ENCODE results near the gene DDIAS. TPM values are rescaled to one million over a fixed set of nuclear protein-coding genes. Genes with fewer than 3 reads are reported as not detected.
"Not testable (repeated sequence)": the region's sequence is repeated elsewhere in the genome, so short reads cannot be mapped to it uniquely, and the experiment has no call there.

DDIAS gene
- total RNA-seq, 2 donors from 2014 or later, result 6.1 to 17.3 TPM

- Mint-ChIP-seq H3K4me3 (peak overlapping the region; percentile 92), H3K9me3 (no peaks in the 10 kb centered on the region), H3K27ac (peak overlapping the region; percentile 92), H3K36me3 (ENCODE audit: low read depth) (peaks cover 11% of the 10 kb centered on the region), H3K4me1 (peaks cover 31% of the 10 kb centered on the region), H3K27me3 (no peaks in the 10 kb centered on the region)
- no peak for ATAC-seq (replicated peaks)
Observed at GRCh38 chr11:82899957-82900276, 1.6 kb upstream of the DDIAS start.

DNA sequence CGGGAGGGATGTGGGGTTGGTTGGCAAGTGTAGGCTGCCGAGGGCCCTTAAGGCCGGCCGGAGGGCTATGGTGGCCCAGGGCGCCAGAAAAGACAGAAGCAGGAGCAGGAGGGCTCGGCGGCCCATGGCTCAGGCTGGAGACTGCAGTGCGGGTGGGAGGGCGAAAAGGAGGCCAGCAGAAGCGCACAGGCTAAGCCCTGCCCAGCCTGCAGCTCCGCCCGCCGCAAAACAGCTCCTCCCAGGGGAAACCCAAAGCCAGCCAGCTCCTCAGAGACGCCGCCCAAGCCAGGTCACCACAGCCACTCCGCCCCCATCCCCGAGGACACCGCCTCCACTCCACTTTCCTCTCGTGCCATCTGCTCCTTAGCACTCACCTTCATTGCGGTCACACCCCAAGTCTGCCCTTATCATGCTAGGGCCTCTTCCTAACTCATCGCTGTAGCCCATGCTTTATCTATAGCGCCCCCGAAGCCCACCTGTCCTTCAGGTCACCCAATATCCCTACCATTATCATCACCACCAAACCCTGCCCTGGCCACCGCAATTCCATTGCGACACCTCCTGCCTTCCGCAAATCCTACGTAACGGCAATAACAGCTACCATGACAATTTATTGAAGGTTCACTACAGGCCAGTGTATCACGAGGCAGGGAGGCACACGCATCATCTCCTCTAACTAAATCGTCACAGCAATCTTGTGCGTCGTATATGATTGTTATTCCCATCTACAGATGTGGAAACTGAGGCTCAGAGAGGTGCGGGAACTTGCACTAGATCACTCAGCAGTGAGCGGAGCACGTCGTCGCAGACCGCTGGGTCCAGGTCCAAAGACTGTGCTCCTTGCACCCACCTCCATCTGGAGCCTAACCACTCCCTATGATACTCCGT lies 1.0 kb upstream of the DDIAS start, which contains the start of gene PRCP:
TSS of gene PRCP (minus strand) at position 154 of the 888 bp plus-strand sequence. CDS start at position 126, 28 bp downstream.
- Mint-ChIP-seq H3K27me3 (no peaks in the 10 kb centered on the region), H3K4me3 (peak within 1 kb of the TSS; percentile 92), H3K36me3 (ENCODE audit: low read depth) (peaks cover 11% of the 10 kb centered on the region), H3K27ac (peak within 1 kb of the TSS; percentile 92), H3K9me3 (no peaks in the 10 kb centered on the region), H3K4me1 (peaks cover 31% of the 10 kb centered on the region)
- ATAC-seq (replicated peaks), result peak; percentile 88

GRCh38 chr11:82901922-82902485 lies 468 bp downstream of the DDIAS start:
- Mint-ChIP-seq H3K4me3 (peak overlapping the region; percentile 92), H3K27ac (peak overlapping the region; percentile 92), H3K9me3 (no peaks in the 10 kb centered on the region), H3K36me3 (ENCODE audit: low read depth) (peaks cover 11% of the 10 kb centered on the region), H3K27me3 (no peaks in the 10 kb centered on the region), H3K4me1 (peaks cover 27% of the 10 kb centered on the region)
- no peak for ATAC-seq (replicated peaks)

- H3K27ac Mint-ChIP-seq, result no peak overlapping the region
- ATAC-seq (replicated peaks), result no peak
- H3K4me3 Mint-ChIP-seq, result peak overlapping the region; percentile 92
- H3K27me3 Mint-ChIP-seq, result no peaks in the 10 kb centered on the region
- H3K9me3 Mint-ChIP-seq, result no peaks in the 10 kb centered on the region
- H3K4me1 Mint-ChIP-seq, result peaks cover 27% of the 10 kb centered on the region
- H3K36me3 Mint-ChIP-seq (ENCODE audit: low read depth), result peaks cover 11% of the 10 kb centered on the region
Observed at GRCh38 chr11:82902880-82903279, 1.3 kb downstream of the DDIAS start.

DNA sequence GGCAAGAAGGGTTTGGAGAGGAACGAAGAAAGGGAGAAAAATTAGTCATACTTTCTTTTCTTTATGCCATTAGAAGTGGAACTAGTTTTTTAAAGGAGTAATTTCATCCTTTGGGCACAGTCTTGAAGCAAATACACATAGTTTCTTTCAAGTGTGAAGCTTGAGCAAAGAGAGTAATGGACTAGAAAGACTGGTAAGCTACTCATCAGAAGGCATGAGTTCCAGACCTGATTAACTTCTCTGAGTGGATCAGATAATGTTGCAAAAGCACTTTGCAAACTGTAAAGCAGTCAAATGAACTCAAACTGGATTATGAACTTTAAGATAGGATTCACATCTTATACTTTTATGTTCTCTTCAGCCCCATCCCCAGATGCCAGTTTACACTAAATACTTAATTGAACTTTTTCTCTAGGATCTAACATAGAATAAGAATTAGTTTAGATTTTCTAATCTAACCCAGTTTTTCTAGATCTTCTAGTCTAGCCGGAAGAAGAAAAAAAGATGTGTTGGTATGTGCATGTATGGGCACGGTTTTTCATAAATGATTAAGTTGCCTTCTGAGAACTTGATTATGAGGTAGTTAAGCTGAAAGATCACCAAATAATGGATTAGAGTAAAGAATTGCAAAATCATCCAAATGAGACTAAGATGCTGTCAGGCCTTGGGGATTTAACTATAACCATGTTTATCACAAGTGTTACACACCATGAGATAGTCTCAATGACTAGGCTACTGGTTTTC lies 2.5 kb downstream of the DDIAS start:
- Mint-ChIP-seq H3K9me3 (no peaks in the 10 kb centered on the region), H3K27ac (no peak overlapping the region)

DNA sequence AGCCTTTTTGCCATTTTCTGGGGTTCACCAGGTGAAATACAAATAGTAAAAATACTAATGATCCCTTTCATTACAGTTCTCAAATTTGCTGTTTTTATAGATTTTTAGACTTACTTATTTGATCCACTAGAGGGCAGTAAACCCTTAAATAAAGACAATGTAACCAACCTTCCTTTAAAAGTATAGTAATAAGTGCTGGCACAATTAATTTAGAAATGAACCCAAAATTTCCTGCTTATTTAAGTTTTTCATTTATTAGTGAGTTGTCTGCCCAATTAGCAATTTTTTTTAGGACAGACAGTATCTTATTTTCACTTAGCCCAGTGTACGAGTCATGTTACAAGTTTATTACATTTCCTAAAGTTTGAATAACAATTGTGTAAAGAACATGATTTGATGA lies 4.7 kb downstream of the DDIAS start:
- H3K9me3 Mint-ChIP-seq, result no peaks in the 10 kb centered on the region
- H3K4me1 Mint-ChIP-seq, result peaks cover 18% of the 10 kb centered on the region
- no peak overlapping the region for H3K27ac Mint-ChIP-seq
- H3K4me3 Mint-ChIP-seq, result no peak overlapping the region
- ATAC-seq (replicated peaks), result no peak
- no peaks in the 10 kb centered on the region for H3K27me3 Mint-ChIP-seq
- H3K36me3 Mint-ChIP-seq (ENCODE audit: low read depth), result peaks cover 4% of the 10 kb centered on the region

More for the DNA sequence above, 2.5 kb downstream of the DDIAS start:
- Mint-ChIP-seq H3K4me1 (peaks cover 25% of the 10 kb centered on the region), H3K27me3 (no peaks in the 10 kb centered on the region), H3K36me3 (ENCODE audit: low read depth) (peaks cover 11% of the 10 kb centered on the region), H3K4me3 (no peak overlapping the region)
- no peak for ATAC-seq (replicated peaks)

DNA sequence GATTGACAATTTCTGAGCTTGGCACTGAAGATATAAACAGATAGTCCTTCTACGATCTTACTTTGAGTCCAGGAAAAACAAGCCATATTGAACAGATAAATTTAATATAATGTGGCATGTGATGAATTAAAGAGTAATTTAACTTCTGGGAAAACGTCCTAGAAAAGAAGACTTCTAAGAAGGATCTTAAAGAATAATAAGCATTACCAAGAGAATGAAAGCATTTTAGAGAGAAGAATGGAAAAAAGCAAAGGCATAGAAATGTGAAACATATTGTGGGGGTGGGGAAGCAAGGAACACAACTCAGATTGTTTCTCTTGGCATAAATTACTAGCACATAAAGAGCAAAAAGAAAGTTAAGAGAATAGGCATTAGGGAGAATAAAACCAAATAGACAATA lies 5.4 kb downstream of the DDIAS start:
- no peak for ATAC-seq (replicated peaks)
- Mint-ChIP-seq H3K27ac (no peak overlapping the region), H3K27me3 (no peaks in the 10 kb centered on the region), H3K4me3 (no peak overlapping the region), H3K9me3 (peaks cover 3% of the 10 kb centered on the region), H3K36me3 (ENCODE audit: low read depth) (no peaks in the 10 kb centered on the region), H3K4me1 (peaks cover 15% of the 10 kb centered on the region)

DNA sequence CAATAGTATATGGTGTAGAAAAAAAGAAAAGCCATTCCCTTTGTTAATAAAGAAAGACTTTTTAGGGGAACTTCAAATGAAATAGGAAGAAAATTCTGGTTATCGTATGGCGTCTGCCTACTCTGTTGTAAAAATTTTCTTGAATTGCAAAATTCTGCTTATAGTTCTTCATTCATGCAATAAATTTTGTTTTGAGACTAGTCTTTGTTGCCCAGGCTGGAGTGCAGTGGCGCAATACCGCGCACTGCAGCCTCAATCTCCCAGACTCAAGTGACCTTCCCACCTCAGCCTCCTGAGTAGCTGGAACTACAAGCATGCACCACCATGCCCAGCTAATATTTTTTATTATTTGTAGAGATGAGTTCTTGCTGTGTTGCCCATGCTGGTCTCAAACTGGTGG lies 5.8 kb downstream of the DDIAS start:
- Mint-ChIP-seq H3K4me3 (no peak overlapping the region), H3K27me3 (no peaks in the 10 kb centered on the region), H3K4me1 (peaks cover 13% of the 10 kb centered on the region), H3K27ac (no peak overlapping the region), H3K36me3 (ENCODE audit: low read depth) (no peaks in the 10 kb centered on the region), H3K9me3 (peaks cover 3% of the 10 kb centered on the region)
- no peak for ATAC-seq (replicated peaks)

GRCh38 chr11:82908311-82908710 lies 6.8 kb downstream of the DDIAS start:
- Mint-ChIP-seq H3K36me3 (ENCODE audit: low read depth) (no peaks in the 10 kb centered on the region), H3K4me3 (no peak overlapping the region), H3K9me3 (peaks cover 3% of the 10 kb centered on the region), H3K27me3 (no peaks in the 10 kb centered on the region), H3K4me1 (peaks cover 4% of the 10 kb centered on the region), H3K27ac (no peak overlapping the region)
- no peak for ATAC-seq (replicated peaks)

- Mint-ChIP-seq H3K4me3 (no peak overlapping the region), H3K36me3 (ENCODE audit: low read depth) (no peaks in the 10 kb centered on the region), H3K27me3 (no peaks in the 10 kb centered on the region), H3K9me3 (peaks cover 3% of the 10 kb centered on the region), H3K27ac (peak overlapping the region; percentile 28), H3K4me1 (no peaks in the 10 kb centered on the region)
- no peak for ATAC-seq (replicated peaks)
Observed at GRCh38 chr11:82909015-82909640, 7.6 kb downstream of the DDIAS start.

DNA sequence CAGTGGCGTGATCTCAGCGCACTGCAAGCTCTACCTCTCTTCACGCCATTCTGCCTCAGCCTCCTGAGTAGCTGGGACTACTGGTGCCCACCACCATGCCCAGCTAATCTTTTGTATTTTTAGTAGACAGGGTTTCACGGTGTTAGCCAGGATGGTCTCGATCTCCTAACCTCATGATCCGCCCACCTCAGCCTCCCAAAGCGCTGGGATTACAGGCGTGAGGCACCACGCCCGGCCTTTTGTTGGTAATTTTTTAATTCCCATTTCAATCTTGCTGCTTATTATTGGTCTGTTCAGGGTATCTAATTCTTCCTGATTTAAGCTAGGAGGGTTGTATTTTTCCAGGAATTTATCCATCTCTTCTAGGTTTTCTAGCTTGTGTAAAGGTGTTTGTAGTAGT lies 18.2 kb downstream of the DDIAS start:
- Mint-ChIP-seq H3K4me3 (peak overlapping the region; percentile 68), H3K4me1 (peaks cover 24% of the 10 kb centered on the region), H3K36me3 (ENCODE audit: low read depth) (peaks cover 22% of the 10 kb centered on the region), H3K27ac (peak overlapping the region; percentile 79)
- not testable (repeated sequence) for H3K27me3 Mint-ChIP-seq; H3K9me3 Mint-ChIP-seq; ATAC-seq (replicated peaks)

- Mint-ChIP-seq H3K4me1 (peaks cover 24% of the 10 kb centered on the region), H3K36me3 (ENCODE audit: low read depth) (peaks cover 17% of the 10 kb centered on the region), H3K4me3 (peak overlapping the region; percentile 68), H3K27ac (peak overlapping the region; percentile 79)
- H3K27me3 Mint-ChIP-seq; ATAC-seq (replicated peaks); H3K9me3 Mint-ChIP-seq: not testable (repeated sequence)
Observed at GRCh38 chr11:82920227-82920626, 18.7 kb downstream of the DDIAS start.

GRCh38 chr11:82922396-82923173 lies 21.0 kb downstream of the DDIAS start:
- Mint-ChIP-seq H3K4me1 (peaks cover 24% of the 10 kb centered on the region), H3K36me3 (ENCODE audit: low read depth) (peaks cover 11% of the 10 kb centered on the region), H3K27ac (peak overlapping the region; percentile 44)
- not testable (repeated sequence) for H3K27me3 Mint-ChIP-seq; ATAC-seq (replicated peaks); H3K9me3 Mint-ChIP-seq; H3K4me3 Mint-ChIP-seq

Data from activated T-helper 17 cell treated with anti-CD3 and anti-CD28 coated beads, Interleukin-2, amount 50 U/mL, for 72 hours (primary cell).